ENCODE results near the gene TRAPPC2L.

GRCh38 chr16:88870608-88871348 is 13.9 kb downstream of the TRAPPC2L start:
- TF ChIP-seq POLR2AphosphoS5 (IDR thresholded peaks at IDR 0.05; ENCODE audit: low read depth, low read length): no peak
- TF ChIP-seq SPI1 (IDR thresholded peaks at IDR 0.05; ENCODE audit: low read depth, low read length): no peak
- no peak for TF ChIP-seq POLR2A (IDR thresholded peaks at IDR 0.05; ENCODE audit: low read depth, low read length)
